ENCODE results near the gene SLIT3.
"Not testable (repeated sequence)": the region's sequence is repeated elsewhere in the genome, so short reads cannot be mapped to it uniquely, and the experiment has no call there.

Gene SLIT3

DNA sequence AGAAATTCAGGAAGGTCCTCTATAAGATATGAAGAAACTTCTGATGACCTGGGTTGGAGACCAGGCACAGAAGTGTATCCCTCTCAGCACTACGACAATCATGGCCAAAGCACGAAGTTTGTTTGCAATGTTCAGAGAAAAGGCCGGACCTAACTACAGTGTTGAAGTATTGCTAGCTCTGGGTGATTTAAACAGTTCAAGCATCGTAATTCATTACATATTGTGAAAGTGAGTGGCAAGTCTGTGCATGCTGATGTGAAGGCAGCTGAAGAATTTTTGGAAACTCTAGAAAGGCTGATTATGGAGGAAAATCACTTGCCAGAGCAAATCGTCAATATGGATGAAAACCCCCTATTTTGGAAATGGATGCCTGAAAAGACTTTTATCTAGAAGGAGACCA, 654.6 kb downstream of the SLIT3 start:
- DNase-seq (ENCODE audit: low read depth), result no peak
- TF ChIP-seq MYC (IDR thresholded peaks at IDR 0.05; ENCODE audit: low read depth, low read length), result no peak
- TF ChIP-seq, protein P1, sequence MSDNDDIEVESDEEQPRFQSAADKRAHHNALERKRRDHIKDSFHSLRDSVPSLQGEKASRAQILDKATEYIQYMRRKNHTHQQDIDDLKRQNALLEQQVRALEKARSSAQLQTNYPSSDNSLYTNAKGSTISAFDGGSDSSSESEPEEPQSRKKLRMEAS (IDR thresholded peaks at IDR 0.05; ENCODE audit: low read depth, low read length), result no peak
- no peak for TF ChIP-seq POLR2A (IDR thresholded peaks at IDR 0.05; ENCODE audit: extremely low read depth, insufficient read length)
- TF ChIP-seq, protein P2, sequence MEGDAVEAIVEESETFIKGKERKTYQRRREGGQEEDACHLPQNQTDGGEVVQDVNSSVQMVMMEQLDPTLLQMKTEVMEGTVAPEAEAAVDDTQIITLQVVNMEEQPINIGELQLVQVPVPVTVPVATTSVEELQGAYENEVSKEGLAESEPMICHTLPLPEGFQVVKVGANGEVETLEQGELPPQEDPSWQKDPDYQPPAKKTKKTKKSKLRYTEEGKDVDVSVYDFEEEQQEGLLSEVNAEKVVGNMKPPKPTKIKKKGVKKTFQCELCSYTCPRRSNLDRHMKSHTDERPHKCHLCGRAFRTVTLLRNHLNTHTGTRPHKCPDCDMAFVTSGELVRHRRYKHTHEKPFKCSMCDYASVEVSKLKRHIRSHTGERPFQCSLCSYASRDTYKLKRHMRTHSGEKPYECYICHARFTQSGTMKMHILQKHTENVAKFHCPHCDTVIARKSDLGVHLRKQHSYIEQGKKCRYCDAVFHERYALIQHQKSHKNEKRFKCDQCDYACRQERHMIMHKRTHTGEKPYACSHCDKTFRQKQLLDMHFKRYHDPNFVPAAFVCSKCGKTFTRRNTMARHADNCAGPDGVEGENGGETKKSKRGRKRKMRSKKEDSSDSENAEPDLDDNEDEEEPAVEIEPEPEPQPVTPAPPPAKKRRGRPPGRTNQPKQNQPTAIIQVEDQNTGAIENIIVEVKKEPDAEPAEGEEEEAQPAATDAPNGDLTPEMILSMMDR (IDR thresholded peaks at IDR 0.05; ENCODE audit: low read depth, low read length), result no peak
- no peak overlapping the region for H3K4me3 ChIP-seq (ENCODE audit: low read depth, low read length)

DNA sequence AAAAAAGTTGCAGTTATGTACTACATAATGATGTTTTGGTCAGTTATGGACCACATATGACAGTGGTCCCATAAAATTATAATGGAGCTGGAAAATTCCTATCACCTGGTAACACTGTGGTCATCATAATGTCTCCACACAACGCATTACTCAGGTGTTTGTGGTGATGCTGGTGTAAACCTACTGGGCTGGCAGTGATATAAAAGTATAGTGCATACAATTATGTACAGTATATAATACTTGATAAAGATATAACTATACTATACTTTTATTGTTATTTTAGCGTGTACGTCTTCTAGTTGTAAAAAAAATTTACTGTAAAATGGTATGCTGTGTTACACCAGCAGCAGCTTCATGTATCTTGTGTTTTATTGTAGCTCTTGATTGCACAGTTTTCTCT, 655.7 kb downstream of the SLIT3 start:
- TF ChIP-seq, protein P2 (IDR thresholded peaks at IDR 0.05; ENCODE audit: low read depth, low read length), result no peak
- TF ChIP-seq POLR2A (IDR thresholded peaks at IDR 0.05; ENCODE audit: extremely low read depth, insufficient read length) (no peak), MYC (IDR thresholded peaks at IDR 0.05; ENCODE audit: low read depth, low read length) (no peak)
- TF ChIP-seq, protein P1 (IDR thresholded peaks at IDR 0.05; ENCODE audit: low read depth, low read length), result no peak
- DNase-seq (ENCODE audit: low read depth), result no peak
- H3K4me3 ChIP-seq (ENCODE audit: low read depth, low read length), result no peak overlapping the region

- no peak overlapping the region for H3K4me3 ChIP-seq (ENCODE audit: low read depth, low read length)
- no peak for TF ChIP-seq MYC (IDR thresholded peaks at IDR 0.05; ENCODE audit: low read depth, low read length)
- no peak for TF ChIP-seq POLR2A (IDR thresholded peaks at IDR 0.05; ENCODE audit: extremely low read depth, insufficient read length)
- TF ChIP-seq, protein P1 (IDR thresholded peaks at IDR 0.05; ENCODE audit: low read depth, low read length), result no peak
- TF ChIP-seq, protein P2 (IDR thresholded peaks at IDR 0.05; ENCODE audit: low read depth, low read length), result no peak
- no peak for DNase-seq (ENCODE audit: low read depth)
Observed at GRCh38 chr5:168642019-168642418, 658.9 kb downstream of the SLIT3 start.

GRCh38 chr5:168638846-168639245, 662.1 kb downstream of the SLIT3 start:
- not testable (repeated sequence) for H3K4me3 ChIP-seq (ENCODE audit: low read depth, low read length)

DNA sequence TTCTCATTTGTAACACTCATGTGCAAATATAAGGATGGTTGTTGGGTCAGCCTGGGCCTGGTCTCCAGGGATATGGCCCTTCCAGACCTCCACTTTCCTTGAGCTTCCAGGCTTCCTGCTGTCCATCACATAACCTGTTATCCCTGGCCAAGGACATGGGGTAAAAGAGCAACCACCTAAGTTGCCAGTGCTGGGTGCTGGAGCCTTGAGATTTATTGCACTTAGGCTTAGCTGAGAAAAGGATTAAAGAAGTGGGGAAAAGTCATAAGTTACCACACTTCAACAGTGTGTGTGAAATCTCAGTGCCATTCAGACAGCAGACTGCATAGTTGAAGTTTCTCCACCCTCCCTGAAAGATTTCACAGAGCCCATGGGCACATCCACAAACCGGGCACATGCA, 663.1 kb downstream of the SLIT3 start:
- TF ChIP-seq, protein P2 (IDR thresholded peaks at IDR 0.05; ENCODE audit: low read depth, low read length), result no peak
- TF ChIP-seq, protein P1 (IDR thresholded peaks at IDR 0.05; ENCODE audit: low read depth, low read length), result no peak
- TF ChIP-seq POLR2A (IDR thresholded peaks at IDR 0.05; ENCODE audit: extremely low read depth, insufficient read length), result no peak
- TF ChIP-seq MYC (IDR thresholded peaks at IDR 0.05; ENCODE audit: low read depth, low read length), result no peak
- no peak for DNase-seq (ENCODE audit: low read depth)
- no peak overlapping the region for H3K4me3 ChIP-seq (ENCODE audit: low read depth, low read length)

More at GRCh38 chr5:168638846-168639245, 662.1 kb downstream of the SLIT3 start:
- DNase-seq (ENCODE audit: low read depth), result not testable (repeated sequence)

GRCh38 chr5:168637281-168637680, 663.7 kb downstream of the SLIT3 start:
- H3K4me3 ChIP-seq (ENCODE audit: low read depth, low read length), result no peak overlapping the region
- DNase-seq (ENCODE audit: low read depth), result no peak
- TF ChIP-seq MYC (IDR thresholded peaks at IDR 0.05; ENCODE audit: low read depth, low read length), result no peak
- TF ChIP-seq, protein P2 (IDR thresholded peaks at IDR 0.05; ENCODE audit: low read depth, low read length), result no peak
- TF ChIP-seq, protein P1 (IDR thresholded peaks at IDR 0.05; ENCODE audit: low read depth, low read length), result no peak
- no peak for TF ChIP-seq POLR2A (IDR thresholded peaks at IDR 0.05; ENCODE audit: extremely low read depth, insufficient read length)

DNA sequence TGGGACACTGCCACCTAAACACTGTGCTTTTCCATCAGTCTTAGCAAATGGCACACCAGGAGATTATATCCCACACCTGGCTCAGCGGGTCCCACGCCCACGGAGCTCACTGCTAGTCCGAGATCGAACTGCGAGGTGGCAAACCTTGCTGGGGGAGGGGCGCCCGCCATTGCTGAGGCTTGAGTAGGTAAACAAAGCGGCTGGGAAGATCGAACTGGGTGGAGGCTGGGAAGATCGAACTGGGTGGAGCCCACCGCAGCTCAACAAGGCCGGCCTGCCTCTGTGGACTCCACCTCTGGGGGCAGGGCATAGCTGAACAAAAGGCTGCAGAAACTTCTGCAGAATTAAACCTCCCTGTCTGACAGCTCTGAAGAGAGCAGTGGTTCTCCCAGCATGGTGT, 670.0 kb downstream of the SLIT3 start:
- H3K4me3 ChIP-seq (ENCODE audit: low read depth, low read length); DNase-seq (ENCODE audit: low read depth): not testable (repeated sequence)

All from NB4 (cell line).